Muscle of arm (tissue), 12 donors: ENCODE measurements around the gene HOXB7. TPM values are rescaled to one million over a fixed set of nuclear protein-coding genes. Genes with fewer than 3 reads are reported as not detected.

ENCODE experiments used
- DNase-seq: peaks from one replicate; pipeline ENCODE4 v3.0.0-alpha.2; 2013
- polyA plus RNA-seq, 12 donors: library from polyadenylated mRNA; unstranded; fragments of 120-200 nt; gene quantifications; one replicate each; pipeline ENCODE4 v1.2.1, GENCODE V29; 2013; ENCODE audit not compliant: insufficient read length in 12 of 12

Gene HOXB7
- polyA plus RNA-seq, 12 donors: 1.5 to 12.5 (median 2.2) TPM; not detected in 1

GRCh38 chr17:48637323-48638260 lies 26.8 kb upstream of the HOXB7 start:
- no peak for DNase-seq

- peak; percentile 53 for DNase-seq
Observed at GRCh38 chr17:48636177-48637018, 25.6 kb upstream of the HOXB7 start.

GRCh38 chr17:48634493-48635208 lies 23.8 kb upstream of the HOXB7 start:
- DNase-seq: no peak

GRCh38 chr17:48633266-48633677 lies 22.5 kb upstream of the HOXB7 start:
- no peak for DNase-seq

GRCh38 chr17:48632579-48633265 lies 21.9 kb upstream of the HOXB7 start:
- no peak for DNase-seq

GRCh38 chr17:48631693-48632578 lies 21.1 kb upstream of the HOXB7 start:
- no peak for DNase-seq

GRCh38 chr17:48630925-48631692 lies 20.3 kb upstream of the HOXB7 start:
- no peak for DNase-seq

- DNase-seq: no peak
Observed at GRCh38 chr17:48630009-48630924, 19.4 kb upstream of the HOXB7 start.

GRCh38 chr17:48629411-48629759 lies 18.6 kb upstream of the HOXB7 start:
- no peak for DNase-seq

GRCh38 chr17:48628649-48629410 lies 18.0 kb upstream of the HOXB7 start:
- DNase-seq: no peak

GRCh38 chr17:48627623-48628521 lies 17.1 kb upstream of the HOXB7 start:
- DNase-seq: no peak

GRCh38 chr17:48627118-48627597 lies 16.3 kb upstream of the HOXB7 start:
- DNase-seq: no peak

- DNase-seq: no peak
Observed at GRCh38 chr17:48626245-48627117, 15.7 kb upstream of the HOXB7 start, which contains the start of gene HOXB9. Gene HOXB9, minus strand, starts transcription at chr17:48626358. Its CDS starts 89 bp downstream, at chr17:48626269.

- no peak for DNase-seq
Observed at GRCh38 chr17:48625495-48626244, 14.9 kb upstream of the HOXB7 start.
